Measurements from ENCODE around the gene STX7. TPM values are rescaled to one million over a fixed set of nuclear protein-coding genes. Genes with fewer than 3 reads are reported as not detected.
A peak's percentile ranks its signal among the peaks of the same experiment; 100 is the strongest.
"Not testable (repeated sequence)": the region's sequence is repeated elsewhere in the genome, so short reads cannot be mapped to it uniquely, and the experiment has no call there.

The STX7 gene
- total RNA-seq = 10 to 100 TPM; 22.3 to 82.9 (median 67.5) TPM

GRCh38 chr6:132512638-132513632, at the start of gene STX7:
TSS of gene STX7 (minus strand) at chr6:132513116. CDS start at chr6:132503530, 9,586 bp downstream.
- no peaks in the 10 kb centered on the region for H3K4me1 ChIP-seq
- intact Hi-C loops (cut with DNase I; ENCODE audit: low total_unique reads) = no loop called here
- DNase-seq = peak; percentile 88 to 89
- TF ChIP-seq CTCF (IDR thresholded peaks at IDR 0.05) (no peak), POLR2A (IDR thresholded peaks at IDR 0.05) (peak; percentile 76 to 83)
- peak within 1 kb of the TSS; percentile 62 to 72 for H3K4me3 ChIP-seq
- H3K27ac ChIP-seq = peak within 1 kb of the TSS; percentile 75 to 80
- no peaks in the 10 kb centered on the region for H3K36me3 ChIP-seq
- H3K9me3 ChIP-seq = no peaks in the 10 kb centered on the region
- no peaks in the 10 kb centered on the region for H3K27me3 ChIP-seq

- H3K27me3 ChIP-seq; H3K4me1 ChIP-seq; H3K27ac ChIP-seq; H3K9me3 ChIP-seq; DNase-seq; H3K36me3 ChIP-seq; H3K4me3 ChIP-seq; intact Hi-C loops (cut with DNase I; ENCODE audit: low total_unique reads): not testable (repeated sequence)
Measured at GRCh38 chr6:132560087-132560486, 47.2 kb upstream of the STX7 start.

- DNase-seq = no peak
- TF ChIP-seq CTCF (IDR thresholded peaks at IDR 0.05) = no peak
- no peak for TF ChIP-seq POLR2A (IDR thresholded peaks at IDR 0.05)
- H3K4me3 ChIP-seq = no peak within 1 kb of the TSS
Measured at GRCh38 chr6:132552372-132552771, 39.5 kb upstream of the STX7 start, which contains the start of gene TAAR8. TSS of gene TAAR8 (plus strand) at chr6:132552672. CDS start at chr6:132552693, 21 bp downstream.

GRCh38 chr6:132551214-132551613, 38.3 kb upstream of the STX7 start:
- intact Hi-C loops (cut with DNase I; ENCODE audit: low total_unique reads) = no loop called here
- H3K27me3 ChIP-seq = no peaks in the 10 kb centered on the region
- no peak for DNase-seq

More at GRCh38 chr6:132552372-132552771, 39.5 kb upstream of the STX7 start, which contains the start of gene TAAR8:
- no peaks in the 10 kb centered on the region for H3K4me1 ChIP-seq
- H3K27ac ChIP-seq = no peak within 1 kb of the TSS
- intact Hi-C loops (cut with DNase I; ENCODE audit: low total_unique reads) = no loop called here
- no peaks in the 10 kb centered on the region for H3K27me3 ChIP-seq
- H3K36me3 ChIP-seq = no peaks in the 10 kb centered on the region
- H3K9me3 ChIP-seq = no peaks in the 10 kb centered on the region

More at GRCh38 chr6:132551214-132551613, 38.3 kb upstream of the STX7 start:
- H3K36me3 ChIP-seq = no peaks in the 10 kb centered on the region
- H3K4me1 ChIP-seq = no peaks in the 10 kb centered on the region
- no peaks in the 10 kb centered on the region for H3K9me3 ChIP-seq
- H3K4me3 ChIP-seq = no peak overlapping the region
- TF ChIP-seq POLR2A (IDR thresholded peaks at IDR 0.05) (no peak), CTCF (IDR thresholded peaks at IDR 0.05) (no peak)
- no peak overlapping the region for H3K27ac ChIP-seq

All from uterus (tissue), 4 donors.